Measurements from ENCODE around the gene CAPN11. TPM values are rescaled to one million over a fixed set of nuclear protein-coding genes. Genes with fewer than 3 reads are reported as not detected.

CAPN11 gene
- total RNA-seq (2014; rRNA removed; shearing (Covaris generic)) (1.2 and 1.7 TPM in 2 replicates), polyA plus RNA-seq (2016; fragmentation: Nextera tagmentation; extraction: Ambion mirVana) (0.61 and 1.1 TPM in 2 replicates)
- long read RNA-seq, partial matches to known transcripts = 0 of 1 reads
- long read RNA-seq, other reads (novel, unspliced or antisense) = 1 of 1 reads

DNA sequence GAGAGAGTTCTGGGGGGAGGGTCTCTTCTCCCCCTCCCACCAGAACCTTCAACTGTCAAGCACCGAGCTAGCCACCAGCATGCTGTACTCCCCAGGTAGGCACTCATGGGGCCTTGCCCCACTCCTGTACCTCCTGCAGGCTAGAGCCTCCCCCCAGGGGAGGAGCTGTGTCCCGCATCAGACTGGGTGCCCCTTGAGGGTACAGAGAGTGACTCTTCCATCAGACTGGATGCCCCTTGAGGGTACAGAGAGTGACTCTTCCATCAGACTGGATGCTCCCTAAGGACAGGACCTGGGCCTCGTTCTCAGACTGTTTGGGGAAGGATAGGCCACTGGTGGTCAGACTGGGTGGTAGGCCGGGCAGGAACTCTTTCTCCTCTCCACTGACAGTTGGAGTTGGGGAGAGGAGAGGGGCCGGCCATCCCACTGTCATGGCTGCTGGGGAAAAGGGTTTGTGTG is at the start of gene CAPN11:
Gene CAPN11 (plus strand): TSS at position 51 of the 459 bp plus-strand sequence. CDS start 29 bp downstream, at position 80.
- Histone ChIP-seq H3K9me2 (ENCODE audit: insufficient read depth) (no peaks in the 10 kb centered on the region), H3K79me2 (replicated peaks; ENCODE audit: insufficient read depth) (no peaks in the 10 kb centered on the region), H3K36me3 (ENCODE audit: insufficient read depth) (no peaks in the 10 kb centered on the region), H4K20me1 (replicated peaks; ENCODE audit: insufficient read depth) (no peaks in the 10 kb centered on the region), H3F3A (replicated peaks; ENCODE audit: low read depth) (no peaks in the 10 kb centered on the region), H3K4me3 (no peak within 1 kb of the TSS), H2AFZ (no peak within 1 kb of the TSS), H3K4me1 (ENCODE audit: insufficient read depth) (peaks cover 4% of the 10 kb centered on the region), H3K4me2 (no peak within 1 kb of the TSS), H3K27ac (ENCODE audit: low read depth) (no peak within 1 kb of the TSS), H3K27me3 (ENCODE audit: insufficient read depth) (no peaks in the 10 kb centered on the region)
- Mint-ChIP-seq H3K4me3 (no peak within 1 kb of the TSS), H3K4me1 (peaks cover 41% of the 10 kb centered on the region), H3K36me3 (ENCODE audit: low read depth) (no peaks in the 10 kb centered on the region; the same call in 2 of the 3 replicates), H3K27ac (no peak within 1 kb of the TSS), H3K27me3 (ENCODE audit: insufficient read depth, low read depth, poor library complexity) (peaks cover 18% of the 10 kb centered on the region), H3K9me3 (no peaks in the 10 kb centered on the region)
- TF ChIP-seq NANOG (IDR thresholded peaks at IDR 0.05; ENCODE audit: borderline replicate concordance) (no peak), POLR2AphosphoS5 (IDR thresholded peaks at IDR 0.05; ENCODE audit: low read depth) (no peak), EZH2phosphoT487 (IDR thresholded peaks at IDR 0.05; ENCODE audit: unreplicated experiment) (no peak), CREB1 (CRISPR knock-in tag; IDR thresholded peaks at IDR 0.05; ENCODE audit: low read depth) (no peak), EZH2 (IDR thresholded peaks at IDR 0.05; ENCODE audit: low read depth, unreplicated experiment) (no peak), JUNB (IDR thresholded peaks at IDR 0.05; ENCODE audit: unreplicated experiment) (no peak), STAT1 (IDR thresholded peaks at IDR 0.05; ENCODE audit: unreplicated experiment) (no peak)
- TF ChIP-seq, protein P1, sequence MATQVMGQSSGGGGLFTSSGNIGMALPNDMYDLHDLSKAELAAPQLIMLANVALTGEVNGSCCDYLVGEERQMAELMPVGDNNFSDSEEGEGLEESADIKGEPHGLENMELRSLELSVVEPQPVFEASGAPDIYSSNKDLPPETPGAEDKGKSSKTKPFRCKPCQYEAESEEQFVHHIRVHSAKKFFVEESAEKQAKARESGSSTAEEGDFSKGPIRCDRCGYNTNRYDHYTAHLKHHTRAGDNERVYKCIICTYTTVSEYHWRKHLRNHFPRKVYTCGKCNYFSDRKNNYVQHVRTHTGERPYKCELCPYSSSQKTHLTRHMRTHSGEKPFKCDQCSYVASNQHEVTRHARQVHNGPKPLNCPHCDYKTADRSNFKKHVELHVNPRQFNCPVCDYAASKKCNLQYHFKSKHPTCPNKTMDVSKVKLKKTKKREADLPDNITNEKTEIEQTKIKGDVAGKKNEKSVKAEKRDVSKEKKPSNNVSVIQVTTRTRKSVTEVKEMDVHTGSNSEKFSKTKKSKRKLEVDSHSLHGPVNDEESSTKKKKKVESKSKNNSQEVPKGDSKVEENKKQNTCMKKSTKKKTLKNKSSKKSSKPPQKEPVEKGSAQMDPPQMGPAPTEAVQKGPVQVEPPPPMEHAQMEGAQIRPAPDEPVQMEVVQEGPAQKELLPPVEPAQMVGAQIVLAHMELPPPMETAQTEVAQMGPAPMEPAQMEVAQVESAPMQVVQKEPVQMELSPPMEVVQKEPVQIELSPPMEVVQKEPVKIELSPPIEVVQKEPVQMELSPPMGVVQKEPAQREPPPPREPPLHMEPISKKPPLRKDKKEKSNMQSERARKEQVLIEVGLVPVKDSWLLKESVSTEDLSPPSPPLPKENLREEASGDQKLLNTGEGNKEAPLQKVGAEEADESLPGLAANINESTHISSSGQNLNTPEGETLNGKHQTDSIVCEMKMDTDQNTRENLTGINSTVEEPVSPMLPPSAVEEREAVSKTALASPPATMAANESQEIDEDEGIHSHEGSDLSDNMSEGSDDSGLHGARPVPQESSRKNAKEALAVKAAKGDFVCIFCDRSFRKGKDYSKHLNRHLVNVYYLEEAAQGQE (IDR thresholded peaks at IDR 0.05; ENCODE audit: unreplicated experiment) = no peak
- TF ChIP-seq, protein P2, sequence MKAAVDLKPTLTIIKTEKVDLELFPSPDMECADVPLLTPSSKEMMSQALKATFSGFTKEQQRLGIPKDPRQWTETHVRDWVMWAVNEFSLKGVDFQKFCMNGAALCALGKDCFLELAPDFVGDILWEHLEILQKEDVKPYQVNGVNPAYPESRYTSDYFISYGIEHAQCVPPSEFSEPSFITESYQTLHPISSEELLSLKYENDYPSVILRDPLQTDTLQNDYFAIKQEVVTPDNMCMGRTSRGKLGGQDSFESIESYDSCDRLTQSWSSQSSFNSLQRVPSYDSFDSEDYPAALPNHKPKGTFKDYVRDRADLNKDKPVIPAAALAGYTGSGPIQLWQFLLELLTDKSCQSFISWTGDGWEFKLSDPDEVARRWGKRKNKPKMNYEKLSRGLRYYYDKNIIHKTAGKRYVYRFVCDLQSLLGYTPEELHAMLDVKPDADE (IDR thresholded peaks at IDR 0.05) = no peak
- TF ChIP-seq, protein P3, sequence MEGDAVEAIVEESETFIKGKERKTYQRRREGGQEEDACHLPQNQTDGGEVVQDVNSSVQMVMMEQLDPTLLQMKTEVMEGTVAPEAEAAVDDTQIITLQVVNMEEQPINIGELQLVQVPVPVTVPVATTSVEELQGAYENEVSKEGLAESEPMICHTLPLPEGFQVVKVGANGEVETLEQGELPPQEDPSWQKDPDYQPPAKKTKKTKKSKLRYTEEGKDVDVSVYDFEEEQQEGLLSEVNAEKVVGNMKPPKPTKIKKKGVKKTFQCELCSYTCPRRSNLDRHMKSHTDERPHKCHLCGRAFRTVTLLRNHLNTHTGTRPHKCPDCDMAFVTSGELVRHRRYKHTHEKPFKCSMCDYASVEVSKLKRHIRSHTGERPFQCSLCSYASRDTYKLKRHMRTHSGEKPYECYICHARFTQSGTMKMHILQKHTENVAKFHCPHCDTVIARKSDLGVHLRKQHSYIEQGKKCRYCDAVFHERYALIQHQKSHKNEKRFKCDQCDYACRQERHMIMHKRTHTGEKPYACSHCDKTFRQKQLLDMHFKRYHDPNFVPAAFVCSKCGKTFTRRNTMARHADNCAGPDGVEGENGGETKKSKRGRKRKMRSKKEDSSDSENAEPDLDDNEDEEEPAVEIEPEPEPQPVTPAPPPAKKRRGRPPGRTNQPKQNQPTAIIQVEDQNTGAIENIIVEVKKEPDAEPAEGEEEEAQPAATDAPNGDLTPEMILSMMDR (conservative IDR thresholded peaks at IDR 0.05; ENCODE audit: low read depth in 2 of 2) = no peak
- DNase-seq (ENCODE audit: low spot score) (no peak), ATAC-seq (no peak)

Measured in GM23338 (cell line).